GM12873 (cell line): Measurements from ENCODE around the gene ALB.

Experiments
- CTCF ChIP-seq: IDR thresholded peaks from 2 replicates; pipeline ENCODE4 v1.5.1; 2012; ENCODE audit warnings: low read depth, mild to moderate bottlenecking, moderate library complexity, low read length, control low read depth; ENCODE audit not compliant: insufficient read depth; ENCODE audit errors: missing control alignments

Gene ALB

GRCh38 chr4:73401412-73401811, 2.7 kb upstream of the ALB start:
- no peak for TF ChIP-seq CTCF

GRCh38 chr4:73404457-73404856, 370 bp downstream of the ALB start:
- no peak for TF ChIP-seq CTCF

GRCh38 chr4:73405138-73405537, 1.1 kb downstream of the ALB start:
- TF ChIP-seq CTCF: no peak

GRCh38 chr4:73406548-73406875, 2.4 kb downstream of the ALB start:
- TF ChIP-seq CTCF: no peak

- no peak for TF ChIP-seq CTCF
These were observed 3.2 kb downstream of the ALB start for GRCh38 chr4:73407227-73407673.

- TF ChIP-seq CTCF: no peak
These were observed 4.2 kb downstream of the ALB start for GRCh38 chr4:73408181-73408867.

GRCh38 chr4:73409012-73409862, 5.2 kb downstream of the ALB start:
- TF ChIP-seq CTCF: no peak
